Thyroid gland (tissue), 4 donors: Measurements from ENCODE around the gene KLHL18.

Experiments used
- CTCF ChIP-seq, 6 experiments: fragments of 200-600 bp in 3 of 6; fragments of 450-650 bp in 3 of 6; sonication (generic) in 3 of 6; IDR thresholded peaks; one replicate each; pipeline ENCODE4 v1.5.1; 2016 to 2019; ENCODE audit warnings: antibody characterized with exemption in 6 of 6, mild to moderate bottlenecking in 2 of 6, inconsistent platforms in 1 of 6, moderate library complexity in 1 of 6
- POLR2A ChIP-seq, 2 donors: fragments of 450-650 bp; IDR thresholded peaks; one replicate each; pipeline ENCODE4 v1.6.1; 2017; ENCODE audit warnings: antibody characterized with exemption in 2 of 2, mild to moderate bottlenecking in 2 of 2, moderate library complexity in 1 of 2

GRCh38 chr3:47299381-47300318 is 16.9 kb downstream of the KLHL18 start:
- no peak for TF ChIP-seq CTCF (IDR thresholded peaks at IDR 0.05)
- no peak for TF ChIP-seq POLR2A (IDR thresholded peaks at IDR 0.05)
